ENCODE measurements around the gene IER3IP1. TPM values are rescaled to one million over a fixed set of nuclear protein-coding genes. Genes with fewer than 3 reads are reported as not detected.
"Not testable (repeated sequence)": the region's sequence is repeated elsewhere in the genome, so short reads cannot be mapped to it uniquely, and the experiment has no call there.

The IER3IP1 gene
- total RNA-seq, 1 donor from 2014 or later: 8.8 TPM

DNA sequence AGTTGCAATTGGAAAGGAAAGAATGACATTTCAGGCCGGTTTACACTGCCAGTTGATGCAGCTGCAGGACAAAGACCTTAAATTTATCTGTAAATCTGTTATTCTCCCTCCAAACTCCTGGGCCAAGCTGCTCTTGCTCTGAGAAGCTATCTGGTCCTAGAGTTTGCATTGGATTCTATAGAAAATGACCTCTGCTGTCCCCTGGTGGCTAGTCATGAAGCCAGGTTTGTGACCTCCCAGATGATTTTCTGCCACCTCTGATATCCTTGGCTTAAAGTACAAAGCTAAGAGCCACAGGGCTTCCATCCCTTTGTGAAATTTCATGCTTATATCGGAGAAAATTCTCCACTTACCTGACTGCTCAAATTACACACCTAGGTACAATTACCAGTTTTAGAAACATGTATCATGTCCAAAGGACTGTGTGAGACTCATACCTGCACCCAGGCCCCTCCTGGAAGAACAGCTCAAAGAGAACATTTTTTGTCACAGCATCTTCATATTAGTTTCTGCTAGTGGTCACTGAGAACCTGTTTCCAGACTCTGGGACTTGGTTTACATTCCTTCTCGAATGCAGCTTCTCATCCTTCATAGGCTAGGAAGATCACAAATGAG is 28.9 kb upstream of the IER3IP1 start:
- intact Hi-C loops (cut with micrococcal nuclease): loop anchor here (1.0 kb wide), 1 partner anchor 105 kb away; no protein-coding TSS in a partner anchor
- Mint-ChIP-seq H3K27me3 (peaks cover 18% of the 10 kb centered on the region), H3K36me3 (ENCODE audit: low read depth) (no peaks in the 10 kb centered on the region), H3K9me3 (no peaks in the 10 kb centered on the region), H3K27ac (no peak overlapping the region), H3K4me1 (no peaks in the 10 kb centered on the region), H3K4me3 (no peak overlapping the region)
- no peak for DNase-seq
- POLR2A ChIA-PET: interaction anchor here (1.3 kb wide), 1 partner anchor 54 kb away, joined by 6 read pairs; the partner anchor contains the start of gene HDHD2
- ATAC-seq (ENCODE audit: low read depth): no peak
- CTCF ChIA-PET: interaction anchor here (0.6 to 4.4 kb wide), 21 partner anchors 10 to 544 kb away, joined by 3 to 49 read pairs (median 6); partner anchors contain the start of gene HDHD2
- TF ChIP-seq, protein P1, sequence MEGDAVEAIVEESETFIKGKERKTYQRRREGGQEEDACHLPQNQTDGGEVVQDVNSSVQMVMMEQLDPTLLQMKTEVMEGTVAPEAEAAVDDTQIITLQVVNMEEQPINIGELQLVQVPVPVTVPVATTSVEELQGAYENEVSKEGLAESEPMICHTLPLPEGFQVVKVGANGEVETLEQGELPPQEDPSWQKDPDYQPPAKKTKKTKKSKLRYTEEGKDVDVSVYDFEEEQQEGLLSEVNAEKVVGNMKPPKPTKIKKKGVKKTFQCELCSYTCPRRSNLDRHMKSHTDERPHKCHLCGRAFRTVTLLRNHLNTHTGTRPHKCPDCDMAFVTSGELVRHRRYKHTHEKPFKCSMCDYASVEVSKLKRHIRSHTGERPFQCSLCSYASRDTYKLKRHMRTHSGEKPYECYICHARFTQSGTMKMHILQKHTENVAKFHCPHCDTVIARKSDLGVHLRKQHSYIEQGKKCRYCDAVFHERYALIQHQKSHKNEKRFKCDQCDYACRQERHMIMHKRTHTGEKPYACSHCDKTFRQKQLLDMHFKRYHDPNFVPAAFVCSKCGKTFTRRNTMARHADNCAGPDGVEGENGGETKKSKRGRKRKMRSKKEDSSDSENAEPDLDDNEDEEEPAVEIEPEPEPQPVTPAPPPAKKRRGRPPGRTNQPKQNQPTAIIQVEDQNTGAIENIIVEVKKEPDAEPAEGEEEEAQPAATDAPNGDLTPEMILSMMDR (IDR thresholded peaks at IDR 0.05): peak; percentile 25

DNA sequence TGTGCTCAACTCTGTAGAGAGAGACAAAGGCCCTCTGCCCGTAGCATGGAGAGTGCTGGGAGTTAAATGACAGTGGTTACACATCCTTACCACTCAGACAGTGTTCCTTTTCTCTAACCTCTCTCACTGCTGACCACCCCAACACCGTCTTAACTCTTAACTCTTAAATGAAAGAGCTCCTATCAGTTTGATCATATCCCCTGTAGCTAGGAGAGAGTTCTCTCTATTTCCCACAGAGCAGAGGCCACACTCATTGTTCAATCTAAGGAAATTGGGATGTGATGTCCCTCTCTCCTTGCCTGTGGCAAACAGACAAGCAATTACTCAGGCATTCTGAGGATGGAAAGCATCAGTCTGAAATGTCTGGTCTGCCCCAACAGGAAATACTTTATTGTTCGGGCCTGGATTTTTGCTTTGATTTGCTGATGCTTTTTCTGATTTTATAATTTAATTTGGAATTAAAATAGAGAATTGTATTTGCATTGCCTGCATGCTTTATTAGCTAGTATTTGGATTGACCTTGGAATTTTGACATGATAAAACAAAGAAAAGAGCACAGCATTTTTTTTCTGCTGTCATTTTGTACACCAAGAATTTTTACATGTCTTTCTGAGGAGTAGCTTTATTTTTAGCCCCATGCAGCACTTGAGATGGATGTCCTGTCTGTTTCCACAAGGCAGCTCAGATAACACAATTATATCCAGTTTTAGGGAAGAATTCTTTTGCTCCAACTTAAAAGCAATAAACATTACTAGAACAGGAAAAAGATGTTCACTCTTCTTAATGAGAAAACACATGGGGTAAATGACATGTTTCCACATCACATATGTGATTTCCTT is 27.7 kb upstream of the IER3IP1 start:
- TF ChIP-seq, protein P1 (IDR thresholded peaks at IDR 0.05): no peak
- intact Hi-C loops (cut with micrococcal nuclease): no loop called here
- DNase-seq (no peak), ATAC-seq (ENCODE audit: low read depth) (no peak)
- H3K9me3 Mint-ChIP-seq: no peaks in the 10 kb centered on the region
- no peaks in the 10 kb centered on the region for H3K4me1 Mint-ChIP-seq
- POLR2A ChIA-PET: no interaction called here
- H3K4me3 Mint-ChIP-seq: no peak overlapping the region
- H3K27ac Mint-ChIP-seq: no peak overlapping the region
- H3K36me3 Mint-ChIP-seq (ENCODE audit: low read depth): no peaks in the 10 kb centered on the region
- CTCF ChIA-PET: interaction anchor here (0.5 to 4.4 kb wide), 15 partner anchors 9 to 545 kb away, joined by 3 to 49 read pairs (median 7); partner anchors contain the start of gene HDHD2
- peaks cover 13% of the 10 kb centered on the region for H3K27me3 Mint-ChIP-seq

DNA sequence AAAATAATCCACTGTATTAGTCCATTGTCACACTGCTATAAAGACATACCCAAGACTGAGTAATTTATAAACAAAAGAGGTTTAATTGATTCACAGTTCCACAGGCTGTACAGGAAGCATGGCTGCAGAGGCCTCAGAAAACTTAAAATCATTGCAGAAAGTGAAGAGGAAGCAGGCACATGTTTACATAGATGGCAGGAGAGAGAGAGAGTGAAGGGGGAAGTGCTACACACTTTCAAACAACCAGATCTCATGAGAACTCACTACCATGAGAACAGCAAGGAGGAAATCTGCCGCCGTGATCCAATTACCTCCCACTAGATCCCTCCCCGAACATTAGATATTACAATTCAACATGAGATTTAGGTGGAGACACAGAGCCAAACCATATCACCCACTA is 19.8 kb upstream of the IER3IP1 start:
- H3K4me3 Mint-ChIP-seq; H3K27me3 Mint-ChIP-seq; H3K9me3 Mint-ChIP-seq; DNase-seq; H3K36me3 Mint-ChIP-seq (ENCODE audit: low read depth); intact Hi-C loops (cut with micrococcal nuclease): not testable (repeated sequence)
- Mint-ChIP-seq H3K4me1 (peaks cover 19% of the 10 kb centered on the region), H3K27ac (peak overlapping the region; percentile 8)
- peak; percentile 28 for ATAC-seq (ENCODE audit: low read depth)
- ChIA-PET POLR2A (interaction anchor here (1.2 kb wide), 1 partner anchor 46 kb away, joined by 4 read pairs; the partner anchor contains the start of gene HDHD2), CTCF (interaction anchor here (2.1 kb wide), 1 partner anchor 9 kb away, joined by 8 read pairs; no protein-coding TSS in a partner anchor)

DNA sequence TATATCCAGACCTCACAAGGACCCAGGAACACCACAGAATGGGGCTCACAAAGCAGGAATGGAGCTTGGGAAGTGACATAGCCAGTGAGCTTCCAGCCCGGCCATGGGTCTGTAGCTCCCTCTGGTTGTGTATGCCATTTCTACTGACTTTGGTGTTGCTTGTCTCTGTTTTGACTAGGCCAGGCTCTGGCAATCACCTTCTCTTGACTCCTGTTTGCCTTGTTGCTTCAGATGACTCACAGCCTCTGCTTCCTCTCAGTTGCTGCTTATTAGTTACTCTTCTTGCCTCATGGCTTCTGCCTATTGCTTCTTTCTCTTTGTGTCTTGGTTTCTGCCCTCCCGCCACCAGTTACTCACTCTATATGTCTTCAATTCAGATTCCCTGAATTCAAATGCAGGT is 15.8 kb upstream of the IER3IP1 start:
- CTCF ChIA-PET: no interaction called here
- H3K4me1 Mint-ChIP-seq: peaks cover 19% of the 10 kb centered on the region
- no peaks in the 10 kb centered on the region for H3K36me3 Mint-ChIP-seq (ENCODE audit: low read depth)
- intact Hi-C loops (cut with micrococcal nuclease): no loop called here
- no peak overlapping the region for H3K27ac Mint-ChIP-seq
- peaks cover 9% of the 10 kb centered on the region for H3K27me3 Mint-ChIP-seq
- DNase-seq: no peak
- ATAC-seq (ENCODE audit: low read depth): no peak
- TF ChIP-seq, protein P1 (IDR thresholded peaks at IDR 0.05): no peak
- POLR2A ChIA-PET: no interaction called here
- no peak overlapping the region for H3K4me3 Mint-ChIP-seq
- no peaks in the 10 kb centered on the region for H3K9me3 Mint-ChIP-seq

DNA sequence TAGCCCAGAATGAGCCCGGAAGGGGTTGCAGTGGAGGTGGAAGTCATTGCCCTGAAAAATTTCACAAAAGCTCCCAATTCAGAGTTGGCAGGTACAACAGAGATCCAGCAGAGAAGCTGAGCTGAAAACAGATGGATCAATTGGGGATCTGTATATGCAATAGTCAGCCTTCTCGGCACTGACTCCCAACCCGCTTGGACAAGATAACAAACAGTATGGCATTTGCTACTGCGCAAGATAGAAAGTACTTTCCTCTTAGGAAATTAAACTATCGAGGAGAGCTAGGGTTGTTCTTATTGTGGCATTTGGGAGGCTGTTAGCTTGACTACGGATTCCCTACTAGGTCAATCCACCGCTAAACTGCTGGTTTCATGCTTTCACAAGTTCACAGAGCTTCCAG is 11.6 kb upstream of the IER3IP1 start:
- no peaks in the 10 kb centered on the region for H3K36me3 Mint-ChIP-seq (ENCODE audit: low read depth)
- no peak overlapping the region for H3K27ac Mint-ChIP-seq
- no peaks in the 10 kb centered on the region for H3K4me1 Mint-ChIP-seq
- ATAC-seq (ENCODE audit: low read depth) (no peak), DNase-seq (no peak)
- TF ChIP-seq, protein P1 (IDR thresholded peaks at IDR 0.05): no peak
- peaks cover 10% of the 10 kb centered on the region for H3K27me3 Mint-ChIP-seq
- ChIA-PET CTCF (interaction anchor here (0.9 kb wide), 1 partner anchor 17 kb away, joined by 3 read pairs; no protein-coding TSS in a partner anchor), POLR2A (no interaction called here)
- peaks cover 17% of the 10 kb centered on the region for H3K9me3 Mint-ChIP-seq
- H3K4me3 Mint-ChIP-seq: no peak overlapping the region
- intact Hi-C loops (cut with micrococcal nuclease): no loop called here
